Lower lobe of right lung (tissue), 2 donors: ENCODE data around the gene ATP6AP1. TPM values are rescaled to one million over a fixed set of nuclear protein-coding genes. Genes with fewer than 3 reads are reported as not detected.

Experiments
- ATAC-seq, 2 donors: fragments of 200-7000 bp; cut with Tn5 transposase; one replicate each; pipeline ENCODE4 v1.9.1; 2020 to 2022; ENCODE audit warnings: mild to moderate bottlenecking in 2 of 2, moderate library complexity in 2 of 2
- DNase-seq: peaks from one replicate; pipeline ENCODE4 v3.0.0-alpha.2; 2020
- H3K27ac ChIP-seq: fragments of 200-600 bp; one replicate; pipeline ENCODE4 v1.8.0; 2022
- H3K27me3 ChIP-seq: fragments of 200-600 bp; one replicate; pipeline ENCODE4 v1.8.0; 2022; ENCODE audit warnings: low read depth
- H3K36me3 ChIP-seq: fragments of 200-600 bp; one replicate; pipeline ENCODE4 v1.8.0; 2022; ENCODE audit warnings: mild to moderate bottlenecking
- H3K4me1 ChIP-seq: fragments of 200-600 bp; one replicate; pipeline ENCODE4 v1.8.0; 2022
- H3K4me3 ChIP-seq: fragments of 200-600 bp; one replicate; pipeline ENCODE4 v1.8.0; 2022; ENCODE audit warnings: mild to moderate bottlenecking
- H3K9me3 ChIP-seq: fragments of 200-600 bp; one replicate; pipeline ENCODE4 v1.8.0; 2022
- CTCF ChIP-seq: fragments of 200-600 bp; IDR thresholded peaks from one replicate; pipeline ENCODE4 v1.8.0; 2022; ENCODE audit warnings: antibody characterized with exemption, mild to moderate bottlenecking
- intact Hi-C: fragments of 100-400 bp; cut with DNase I; formaldehyde crosslinking; loops from one replicate; pipeline ENCODE4 v1.11.0; 2022
- total RNA-seq: library from RNA; stranded (reverse); fragmentation: NEBNext Ultra II Directional; extraction: Animal tissue kit (Norgen Biotek cat#: 25700); gene quantifications from one replicate; pipeline ENCODE4 v1.2.1, GENCODE V29; 2021
- donor health status: DM: no; HTN: yes; CAD: no; lungs with severe emphysema.

The ATP6AP1 gene
- total RNA-seq, 1 donor from 2014 or later, result 235 TPM

- Histone ChIP-seq H3K36me3 (peaks cover 32% of the 10 kb centered on the region), H3K27ac (no peak overlapping the region), H3K4me1 (peaks cover 24% of the 10 kb centered on the region), H3K9me3 (no peaks in the 10 kb centered on the region), H3K27me3 (no peaks in the 10 kb centered on the region), H3K4me3 (no peak overlapping the region)
- DNase-seq (no peak), ATAC-seq (no peak)
- no peak for TF ChIP-seq CTCF
- intact Hi-C loops, result no loop called here
Measured at GRCh38 chrX:154440623-154441357, 12.3 kb downstream of the ATP6AP1 start.

DNA sequence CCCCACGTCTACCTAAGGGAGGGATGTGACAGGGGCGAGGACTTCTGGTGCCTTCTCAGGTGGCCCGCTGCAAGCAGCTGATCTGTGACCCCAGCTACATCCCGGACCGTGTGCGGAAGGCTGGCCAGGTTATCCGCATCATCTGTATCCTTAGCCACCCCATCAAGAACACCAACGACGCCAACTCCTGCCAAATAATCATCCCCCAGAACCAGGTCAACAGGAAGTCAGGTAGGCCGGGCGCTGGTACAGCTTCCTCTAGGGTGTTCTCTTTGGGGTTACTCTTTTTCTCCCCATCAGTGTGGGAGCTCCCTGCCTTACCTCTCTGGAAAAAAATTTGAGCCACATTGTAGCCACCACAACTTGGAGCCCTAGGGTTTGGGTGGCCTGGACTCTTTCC, 13.1 kb downstream of the ATP6AP1 start:
- TF ChIP-seq CTCF, result no peak
- intact Hi-C loops, result no loop called here
- H3K4me1 ChIP-seq, result peaks cover 21% of the 10 kb centered on the region
- no peak overlapping the region for H3K4me3 ChIP-seq
- no peak overlapping the region for H3K27ac ChIP-seq
- H3K36me3 ChIP-seq, result peaks cover 32% of the 10 kb centered on the region
- DNase-seq, result no peak
- no peaks in the 10 kb centered on the region for H3K27me3 ChIP-seq
- no peak for ATAC-seq
- no peaks in the 10 kb centered on the region for H3K9me3 ChIP-seq

DNA sequence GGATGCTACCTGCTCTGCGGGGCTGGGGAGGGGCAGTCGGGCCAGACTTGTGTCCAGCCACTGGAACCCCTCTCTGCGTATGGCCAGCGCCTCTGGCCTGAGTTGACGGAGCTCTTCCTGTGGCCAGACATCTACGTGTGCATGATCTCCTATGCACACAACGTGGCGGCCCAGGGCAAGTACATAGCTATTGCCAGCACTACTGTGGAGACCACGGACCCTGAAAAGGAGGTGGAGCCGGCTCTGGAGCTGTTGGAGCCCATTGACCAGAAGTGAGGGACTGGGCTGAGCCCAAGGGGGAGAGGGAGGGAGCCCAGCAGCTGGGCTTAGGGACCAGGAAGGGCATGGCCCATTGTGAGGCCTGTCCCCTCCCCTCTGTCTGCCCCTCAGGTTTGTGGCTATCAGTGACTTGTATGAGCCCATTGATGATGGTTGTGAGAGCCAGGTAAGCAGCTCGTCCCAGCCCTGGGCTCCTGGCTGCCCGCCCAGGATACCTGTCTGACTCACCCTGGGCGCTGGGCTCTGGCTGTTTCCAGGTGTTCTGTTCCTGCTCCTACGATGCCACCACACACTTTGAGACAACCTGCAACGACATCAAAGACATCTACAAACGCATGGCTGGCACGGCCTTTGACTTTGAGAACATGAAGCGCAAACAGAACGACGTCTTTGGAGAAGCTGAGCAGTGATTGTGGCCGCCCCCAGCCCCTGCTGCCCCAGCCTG, 13.7 kb downstream of the ATP6AP1 start:
- intact Hi-C loops, result no loop called here
- H3K36me3 ChIP-seq, result peaks cover 32% of the 10 kb centered on the region
- no peaks in the 10 kb centered on the region for H3K27me3 ChIP-seq
- H3K4me3 ChIP-seq, result no peak overlapping the region
- H3K9me3 ChIP-seq, result no peaks in the 10 kb centered on the region
- DNase-seq (no peak), ATAC-seq (no peak)
- TF ChIP-seq CTCF, result no peak
- H3K4me1 ChIP-seq, result peaks cover 21% of the 10 kb centered on the region
- no peak overlapping the region for H3K27ac ChIP-seq

GRCh38 chrX:154443479-154443910, 15.0 kb downstream of the ATP6AP1 start:
- ATAC-seq (peak; percentile 5 to 7), DNase-seq (no peak)
- H3K4me3 ChIP-seq, result peak overlapping the region; percentile 67
- H3K36me3 ChIP-seq, result peaks cover 41% of the 10 kb centered on the region
- peaks cover 17% of the 10 kb centered on the region for H3K4me1 ChIP-seq
- intact Hi-C loops, result no loop called here
- H3K27me3 ChIP-seq, result no peaks in the 10 kb centered on the region
- H3K9me3 ChIP-seq, result no peaks in the 10 kb centered on the region
- TF ChIP-seq CTCF, result no peak
- H3K27ac ChIP-seq, result peak overlapping the region; percentile 67

GRCh38 chrX:154443992-154444754, 15.7 kb downstream of the ATP6AP1 start, which contains the start of gene FAM50A:
TSS of gene FAM50A (plus strand) at chrX:154444141. CDS start at chrX:154444236, 95 bp downstream.
- Histone ChIP-seq H3K4me1 (peaks cover 13% of the 10 kb centered on the region), H3K36me3 (peaks cover 48% of the 10 kb centered on the region), H3K27me3 (no peaks in the 10 kb centered on the region), H3K4me3 (peak within 1 kb of the TSS; percentile 67), H3K9me3 (no peaks in the 10 kb centered on the region), H3K27ac (peak within 1 kb of the TSS; percentile 76)
- intact Hi-C loops, result no loop called here
- DNase-seq (peak; percentile 87), ATAC-seq (peak; percentile 89 to 93)
- no peak for TF ChIP-seq CTCF
